IPS-15b (cell line): ENCODE measurements around the gene TSPAN16.

Source experiments
- H3K27me3 ChIP-seq: one replicate; pipeline ENCODE4 v1.6.1; 2013; ENCODE audit warnings: low read length; ENCODE audit not compliant: control insufficient read depth, insufficient read depth
- H3K36me3 ChIP-seq: one replicate; pipeline ENCODE4 v1.6.1; 2013; ENCODE audit warnings: low read length; ENCODE audit not compliant: control insufficient read depth, insufficient read depth
- H3K4me1 ChIP-seq: one replicate; pipeline ENCODE4 v1.6.1; 2013; ENCODE audit warnings: mild to moderate bottlenecking, low read length; ENCODE audit not compliant: control insufficient read depth, insufficient read depth
- H3K4me3 ChIP-seq: one replicate; pipeline ENCODE4 v1.5.1; 2013; ENCODE audit warnings: low read depth, low read length
- H3K9ac ChIP-seq: one replicate; pipeline ENCODE4 v1.6.1; 2013; ENCODE audit warnings: low read depth, mild to moderate bottlenecking, low read length
- H3K9me3 ChIP-seq: one replicate; pipeline ENCODE4 v1.6.1; 2013; ENCODE audit warnings: mild to moderate bottlenecking, low read length; ENCODE audit not compliant: control insufficient read depth, insufficient read depth

TSPAN16 gene

GRCh38 chr19:11273989-11274388 is 22.0 kb upstream of the TSPAN16 start:
- Histone ChIP-seq H3K9ac (no peak overlapping the region), H3K9me3 (no peaks in the 10 kb centered on the region), H3K4me1 (no peaks in the 10 kb centered on the region), H3K4me3 (no peak overlapping the region), H3K36me3 (no peaks in the 10 kb centered on the region), H3K27me3 (no peaks in the 10 kb centered on the region)

- H3K9ac ChIP-seq: no peak overlapping the region
- no peaks in the 10 kb centered on the region for H3K36me3 ChIP-seq
- no peaks in the 10 kb centered on the region for H3K27me3 ChIP-seq
- no peaks in the 10 kb centered on the region for H3K4me1 ChIP-seq
- H3K4me3 ChIP-seq: no peak overlapping the region
- no peaks in the 10 kb centered on the region for H3K9me3 ChIP-seq
Measured at GRCh38 chr19:11274533-11275086, 21.4 kb upstream of the TSPAN16 start.

DNA sequence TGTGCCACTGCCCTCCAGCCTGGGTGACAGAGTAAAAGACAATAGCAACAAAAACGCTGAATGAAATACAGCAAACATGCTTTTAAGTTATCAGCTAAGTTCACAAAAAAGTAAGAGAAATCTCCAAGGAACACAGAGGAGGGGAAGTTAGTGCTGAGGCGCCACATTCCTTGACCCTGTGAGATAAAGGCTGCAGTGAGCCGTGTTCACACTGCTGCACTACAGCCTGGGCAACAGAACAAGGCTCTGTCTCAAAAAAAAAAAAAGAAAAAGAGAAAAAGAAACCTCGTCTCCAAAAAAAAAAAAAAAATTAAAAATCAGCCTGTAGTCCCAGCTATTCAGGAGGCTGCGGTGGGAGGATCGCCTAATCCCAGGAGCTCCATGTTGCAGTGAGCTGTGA is 17.3 kb upstream of the TSPAN16 start:
- no peaks in the 10 kb centered on the region for H3K9me3 ChIP-seq
- H3K36me3 ChIP-seq: no peaks in the 10 kb centered on the region
- H3K9ac ChIP-seq: no peak overlapping the region
- no peaks in the 10 kb centered on the region for H3K4me1 ChIP-seq
- no peaks in the 10 kb centered on the region for H3K27me3 ChIP-seq
- H3K4me3 ChIP-seq: no peak overlapping the region

- Histone ChIP-seq H3K27me3 (no peaks in the 10 kb centered on the region), H3K9ac (no peak overlapping the region), H3K4me3 (no peak overlapping the region), H3K36me3 (no peaks in the 10 kb centered on the region), H3K9me3 (no peaks in the 10 kb centered on the region), H3K4me1 (no peaks in the 10 kb centered on the region)
Measured at GRCh38 chr19:11279505-11280236, 16.3 kb upstream of the TSPAN16 start.

- no peaks in the 10 kb centered on the region for H3K9me3 ChIP-seq
- H3K36me3 ChIP-seq: no peaks in the 10 kb centered on the region
- H3K9ac ChIP-seq: no peak overlapping the region
- no peaks in the 10 kb centered on the region for H3K4me1 ChIP-seq
- no peak overlapping the region for H3K4me3 ChIP-seq
- no peaks in the 10 kb centered on the region for H3K27me3 ChIP-seq
Measured at GRCh38 chr19:11281356-11282049, 14.5 kb upstream of the TSPAN16 start.

DNA sequence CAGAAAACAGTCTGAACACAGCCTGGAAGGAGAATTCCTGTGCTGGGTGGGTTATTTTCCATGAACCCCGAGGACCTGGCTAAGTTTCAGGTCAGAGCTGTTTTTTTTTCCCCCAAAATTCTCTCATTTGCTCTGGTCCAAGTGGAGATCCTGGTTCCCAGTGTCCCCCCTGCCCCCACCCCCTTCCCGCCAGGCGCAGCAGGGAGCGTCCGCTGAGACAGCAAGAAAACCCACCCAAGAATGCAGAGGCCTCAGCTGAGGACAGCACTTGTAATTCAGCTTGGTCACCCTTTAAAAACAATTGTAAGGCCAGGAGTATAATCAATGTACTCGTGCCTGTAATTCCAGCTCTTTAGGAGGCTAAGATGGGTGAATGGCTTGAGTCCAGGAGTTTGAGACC is 11.4 kb upstream of the TSPAN16 start:
- H3K9me3 ChIP-seq: no peaks in the 10 kb centered on the region
- no peaks in the 10 kb centered on the region for H3K36me3 ChIP-seq
- H3K9ac ChIP-seq: no peak overlapping the region
- H3K4me1 ChIP-seq: no peaks in the 10 kb centered on the region
- H3K4me3 ChIP-seq: no peak overlapping the region
- no peaks in the 10 kb centered on the region for H3K27me3 ChIP-seq

GRCh38 chr19:11286312-11286974 is 9.5 kb upstream of the TSPAN16 start:
- no peaks in the 10 kb centered on the region for H3K9me3 ChIP-seq
- no peaks in the 10 kb centered on the region for H3K27me3 ChIP-seq
- no peak overlapping the region for H3K4me3 ChIP-seq
- H3K36me3 ChIP-seq: no peaks in the 10 kb centered on the region
- no peaks in the 10 kb centered on the region for H3K4me1 ChIP-seq
- H3K9ac ChIP-seq: no peak overlapping the region

- Histone ChIP-seq H3K27me3 (no peaks in the 10 kb centered on the region), H3K9ac (no peak overlapping the region), H3K9me3 (no peaks in the 10 kb centered on the region), H3K36me3 (no peaks in the 10 kb centered on the region), H3K4me1 (no peaks in the 10 kb centered on the region), H3K4me3 (no peak overlapping the region)
Measured at GRCh38 chr19:11288349-11288748, 7.6 kb upstream of the TSPAN16 start.

DNA sequence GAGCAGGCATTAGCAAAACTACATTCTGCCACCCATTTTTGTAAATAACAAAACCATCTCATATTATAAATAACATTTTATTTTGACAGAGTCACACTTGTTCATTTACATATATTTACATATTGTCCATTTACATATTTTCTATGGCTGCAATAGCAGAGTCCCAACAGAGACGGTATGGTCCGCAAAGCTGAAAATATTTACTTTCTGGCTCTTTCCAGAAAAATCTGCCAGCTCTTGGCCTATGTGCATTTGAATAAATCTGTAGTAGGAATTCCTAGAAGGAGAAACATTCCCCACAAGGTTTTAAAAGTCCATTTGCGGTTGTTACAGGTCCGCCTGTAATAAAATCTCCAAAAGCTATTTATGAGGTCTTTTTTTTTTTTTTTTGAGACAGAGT is 5.7 kb upstream of the TSPAN16 start:
- Histone ChIP-seq H3K4me3 (no peak overlapping the region), H3K36me3 (no peaks in the 10 kb centered on the region), H3K4me1 (no peaks in the 10 kb centered on the region), H3K27me3 (no peaks in the 10 kb centered on the region), H3K9ac (no peak overlapping the region), H3K9me3 (no peaks in the 10 kb centered on the region)

- Histone ChIP-seq H3K27me3 (no peaks in the 10 kb centered on the region), H3K36me3 (no peaks in the 10 kb centered on the region), H3K9ac (no peak overlapping the region), H3K4me1 (no peaks in the 10 kb centered on the region), H3K9me3 (no peaks in the 10 kb centered on the region), H3K4me3 (no peak overlapping the region)
Measured at GRCh38 chr19:11291415-11291814, 4.5 kb upstream of the TSPAN16 start.

DNA sequence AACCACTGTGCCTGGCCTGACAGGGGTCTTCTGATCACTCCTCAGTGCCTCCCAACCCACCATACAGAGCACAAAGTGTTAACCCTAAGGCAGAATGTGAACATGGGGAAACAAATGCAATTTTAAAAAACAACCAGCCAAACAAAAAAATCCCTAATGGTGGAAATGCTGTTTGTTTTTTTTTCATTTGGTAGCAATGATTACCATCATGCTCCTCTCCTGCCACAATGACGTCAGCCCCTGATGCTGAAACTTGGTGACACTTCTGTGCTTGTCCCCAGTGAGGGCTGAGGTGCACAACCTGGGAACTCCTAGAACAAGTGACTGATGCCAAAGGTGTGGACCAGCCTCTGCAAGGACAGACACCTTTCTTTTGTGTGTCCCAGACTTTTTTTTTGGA is 4.0 kb upstream of the TSPAN16 start:
- Histone ChIP-seq H3K27me3 (no peaks in the 10 kb centered on the region), H3K9ac (no peak overlapping the region), H3K9me3 (no peaks in the 10 kb centered on the region), H3K4me3 (no peak overlapping the region), H3K4me1 (no peaks in the 10 kb centered on the region), H3K36me3 (no peaks in the 10 kb centered on the region)
